ENCODE data around the gene ZNF705A.
"Not testable (repeated sequence)": the region's sequence is repeated elsewhere in the genome, so short reads cannot be mapped to it uniquely, and the experiment has no call there.

Gene ZNF705A

DNA sequence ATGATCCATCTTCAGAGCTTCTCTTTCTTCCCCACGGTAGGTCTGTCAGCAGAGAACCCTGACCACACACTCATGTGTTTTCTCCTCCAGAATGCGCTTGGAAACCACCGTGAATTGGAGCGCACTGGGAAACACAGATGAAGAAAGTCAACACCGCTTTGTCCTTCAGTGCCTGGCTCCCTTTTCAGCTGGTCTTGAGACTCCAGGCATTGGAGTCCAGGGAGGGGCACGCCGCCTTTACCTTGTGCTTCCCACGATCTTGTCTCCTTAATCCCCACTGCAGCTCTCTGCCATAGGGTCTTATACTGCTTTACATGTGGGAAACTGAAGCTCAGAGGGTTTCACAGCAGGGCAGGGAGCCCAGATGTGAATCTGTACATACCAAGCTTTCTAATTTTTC is 69.5 kb downstream of the ZNF705A start:
- in situ Hi-C loops (cut with HindIII; ENCODE audit: low sequenced_read_pairs): no loop called here
- H3K4me3 ChIP-seq (ENCODE audit: low read depth, low read length): no peak overlapping the region
- no peak for DNase-seq (ENCODE audit: low read depth, low spot score)
- TF ChIP-seq, protein P1, sequence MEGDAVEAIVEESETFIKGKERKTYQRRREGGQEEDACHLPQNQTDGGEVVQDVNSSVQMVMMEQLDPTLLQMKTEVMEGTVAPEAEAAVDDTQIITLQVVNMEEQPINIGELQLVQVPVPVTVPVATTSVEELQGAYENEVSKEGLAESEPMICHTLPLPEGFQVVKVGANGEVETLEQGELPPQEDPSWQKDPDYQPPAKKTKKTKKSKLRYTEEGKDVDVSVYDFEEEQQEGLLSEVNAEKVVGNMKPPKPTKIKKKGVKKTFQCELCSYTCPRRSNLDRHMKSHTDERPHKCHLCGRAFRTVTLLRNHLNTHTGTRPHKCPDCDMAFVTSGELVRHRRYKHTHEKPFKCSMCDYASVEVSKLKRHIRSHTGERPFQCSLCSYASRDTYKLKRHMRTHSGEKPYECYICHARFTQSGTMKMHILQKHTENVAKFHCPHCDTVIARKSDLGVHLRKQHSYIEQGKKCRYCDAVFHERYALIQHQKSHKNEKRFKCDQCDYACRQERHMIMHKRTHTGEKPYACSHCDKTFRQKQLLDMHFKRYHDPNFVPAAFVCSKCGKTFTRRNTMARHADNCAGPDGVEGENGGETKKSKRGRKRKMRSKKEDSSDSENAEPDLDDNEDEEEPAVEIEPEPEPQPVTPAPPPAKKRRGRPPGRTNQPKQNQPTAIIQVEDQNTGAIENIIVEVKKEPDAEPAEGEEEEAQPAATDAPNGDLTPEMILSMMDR (IDR thresholded peaks at IDR 0.05; ENCODE audit: low read depth, low read length): no peak

DNA sequence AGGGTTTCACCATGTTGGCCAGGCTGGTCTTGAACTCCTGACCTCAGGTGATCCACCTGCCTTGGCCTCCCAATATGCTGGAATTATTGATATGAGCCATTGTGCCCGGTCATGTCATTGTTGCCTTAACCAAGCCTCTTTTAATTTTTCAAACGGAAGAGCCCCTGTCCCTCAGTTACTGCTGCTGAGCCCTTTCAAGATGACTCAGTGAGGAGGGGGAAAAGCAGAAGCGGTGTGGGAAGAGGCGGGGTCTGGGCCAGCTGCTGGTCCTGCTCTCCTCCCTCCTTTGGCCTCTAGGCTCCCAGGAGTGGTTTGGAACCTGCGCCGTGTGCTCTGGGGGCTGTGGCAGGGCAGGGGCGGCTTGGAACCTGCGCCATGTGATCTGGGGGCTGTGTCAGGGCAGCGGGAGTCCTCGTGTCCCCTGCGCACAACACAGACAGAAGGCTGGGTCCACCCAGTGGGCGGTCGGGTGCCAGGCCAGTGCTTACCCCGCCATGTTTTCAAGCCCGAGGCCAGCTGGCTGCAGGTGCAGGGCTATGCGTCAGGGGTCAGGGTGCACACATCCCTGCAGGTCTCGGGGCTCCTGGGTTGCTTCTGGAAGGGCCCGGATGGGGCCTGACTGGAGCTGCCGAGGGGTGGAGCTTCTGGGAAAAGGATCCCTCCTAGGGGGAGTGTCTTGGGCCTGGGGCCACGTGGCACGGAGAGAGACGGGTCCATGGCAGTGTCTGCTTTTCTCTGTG is 70.3 kb downstream of the ZNF705A start, which contains the start of gene FAM90A1:
Gene FAM90A1 (minus strand): TSS at position 627 of the 740 bp plus-strand sequence. CDS start 2,786 bp downstream, outside the sequence.
- DNase-seq (ENCODE audit: low read depth, low spot score); in situ Hi-C loops (cut with HindIII; ENCODE audit: low sequenced_read_pairs): not testable (repeated sequence)
- H3K4me3 ChIP-seq (ENCODE audit: low read depth, low read length): peak within 1 kb of the TSS; percentile 9

DNA sequence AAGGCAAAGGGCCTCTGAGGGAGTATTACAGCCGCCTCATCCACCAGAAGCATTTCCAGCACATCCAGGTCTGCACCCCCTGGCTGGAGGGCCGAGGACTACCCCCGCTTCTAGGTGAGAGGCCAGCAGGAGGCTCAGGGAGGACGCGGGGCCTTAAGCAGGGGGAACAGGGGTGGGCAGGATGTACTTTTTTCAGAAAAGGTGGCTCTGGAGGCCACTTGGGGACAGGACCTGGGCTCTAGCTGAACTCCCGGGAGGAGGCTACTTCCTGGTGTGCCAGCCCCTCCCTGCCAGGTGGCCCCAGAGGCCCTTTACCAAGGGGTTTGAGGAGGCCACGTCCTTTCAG is 70.9 kb downstream of the ZNF705A start:
- in situ Hi-C loops (cut with HindIII; ENCODE audit: low sequenced_read_pairs); DNase-seq (ENCODE audit: low read depth, low spot score): not testable (repeated sequence)
- peak overlapping the region; percentile 9 for H3K4me3 ChIP-seq (ENCODE audit: low read depth, low read length)

DNA sequence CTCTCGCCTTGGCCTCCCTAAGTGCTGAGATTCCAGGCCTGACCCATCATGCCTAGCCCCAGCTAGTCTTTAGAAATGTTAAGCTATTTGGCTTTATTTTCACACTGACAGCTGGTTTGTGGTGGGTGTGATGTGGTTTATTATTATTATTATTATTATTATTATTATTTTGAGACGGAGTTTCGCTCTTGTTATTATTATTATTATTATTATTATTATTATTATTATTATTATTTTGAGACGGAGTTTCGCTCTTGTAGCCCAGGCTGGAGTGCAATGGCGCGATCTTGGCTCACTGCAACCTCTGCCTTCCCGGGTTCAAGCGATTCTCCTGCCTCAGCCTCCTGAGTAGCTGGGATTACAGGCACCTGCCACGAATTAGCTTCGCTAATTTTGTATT is 71.8 kb downstream of the ZNF705A start:
- DNase-seq (ENCODE audit: low read depth, low spot score); H3K4me3 ChIP-seq (ENCODE audit: low read depth, low read length); in situ Hi-C loops (cut with HindIII; ENCODE audit: low sequenced_read_pairs): not testable (repeated sequence)

DNA sequence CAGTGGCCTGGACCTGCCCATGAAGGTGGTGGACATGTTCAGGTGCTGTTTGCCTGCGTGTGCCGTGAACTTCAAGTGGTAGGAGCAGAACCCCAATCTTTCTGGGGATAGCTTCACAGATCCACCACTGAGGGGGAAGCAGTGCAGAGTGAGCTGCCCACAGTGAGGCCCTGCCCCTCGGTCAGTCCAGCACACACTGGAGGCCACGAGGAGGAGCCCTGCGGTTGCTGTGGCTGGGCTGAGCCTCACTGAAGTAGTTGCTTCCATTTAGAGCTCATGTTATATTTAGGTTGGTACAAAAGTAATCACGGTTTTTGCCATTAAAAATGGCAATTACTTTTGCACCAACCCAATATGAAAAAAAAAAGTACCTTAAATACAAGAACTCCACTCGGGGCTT is 72.7 kb downstream of the ZNF705A start:
- H3K4me3 ChIP-seq (ENCODE audit: low read depth, low read length); in situ Hi-C loops (cut with HindIII; ENCODE audit: low sequenced_read_pairs): not testable (repeated sequence)

More for the DNA sequence above, 72.7 kb downstream of the ZNF705A start:
- not testable (repeated sequence) for DNase-seq (ENCODE audit: low read depth, low spot score)
